Body of pancreas (tissue), 4 donors: ENCODE results near the gene ZNF232.

Experiments
- CTCF ChIP-seq, 7 experiments: fragments of 450-650 bp in 4 of 7; fragments of 200-600 bp in 3 of 7; sonication (generic) in 3 of 7; IDR thresholded peaks; one replicate each; pipeline ENCODE4 v1.5.1; 2016 to 2019; ENCODE audit warnings: antibody characterized with exemption in 7 of 7
- POLR2A ChIP-seq, 3 donors: fragments of 450-650 bp; IDR thresholded peaks; one replicate each; pipeline ENCODE4 v1.6.1; 2016; ENCODE audit warnings: antibody characterized with exemption in 3 of 3, mild to moderate bottlenecking in 2 of 3

- TF ChIP-seq CTCF (IDR thresholded peaks at IDR 0.05) (no peak), POLR2A (IDR thresholded peaks at IDR 0.05) (no peak)
Observed at GRCh38 chr17:5077781-5078105, 33.9 kb downstream of the ZNF232 start.
